Adipocyte (in vitro differentiated cells): ENCODE data around the gene AUTS2.

Source experiments
- DNase-seq: peaks from one replicate; pipeline ENCODE4 v3.0.0-alpha.2; 2015; ENCODE audit warnings: low read depth
- H3K27me3 ChIP-seq: replicated peaks from 2 replicates; pipeline ENCODE4 v1.7.0; 2013; ENCODE audit warnings: mild to moderate bottlenecking, low read length, moderate library complexity; ENCODE audit not compliant: control insufficient read depth, insufficient read depth
- H3K36me3 ChIP-seq: 2 replicates; pipeline ENCODE4 v1.7.0; 2013; ENCODE audit warnings: low read length, mild to moderate bottlenecking, moderate library complexity; ENCODE audit not compliant: control insufficient read depth, insufficient read depth, severe bottlenecking
- H3K4me1 ChIP-seq: 2 replicates; pipeline ENCODE4 v1.7.0; 2013; ENCODE audit warnings: mild to moderate bottlenecking, low read length, moderate library complexity; ENCODE audit not compliant: control insufficient read depth, insufficient read depth
- H3K4me3 ChIP-seq: 2 replicates; pipeline ENCODE4 v1.7.0; 2013; ENCODE audit warnings: mild to moderate bottlenecking, low read length, moderate library complexity
- H3K9ac ChIP-seq: 2 replicates; pipeline ENCODE4 v1.7.0; 2013; ENCODE audit warnings: mild to moderate bottlenecking, low read length, moderate library complexity
- H3K9me3 ChIP-seq: 2 replicates; pipeline ENCODE4 v1.7.0; 2013; ENCODE audit warnings: mild to moderate bottlenecking, low read length, moderate library complexity; ENCODE audit not compliant: control insufficient read depth

The AUTS2 gene

GRCh38 chr7:69832356-69832755 is 234.1 kb downstream of the AUTS2 start:
- Histone ChIP-seq H3K27me3 (no peaks in the 10 kb centered on the region), H3K36me3 (no peaks in the 10 kb centered on the region), H3K9ac (no peak overlapping the region), H3K4me3 (no peak overlapping the region), H3K9me3 (no peaks in the 10 kb centered on the region), H3K4me1 (peaks cover 3% of the 10 kb centered on the region)
- DNase-seq, result no peak

GRCh38 chr7:69833964-69834363 is 235.7 kb downstream of the AUTS2 start:
- Histone ChIP-seq H3K9me3 (no peaks in the 10 kb centered on the region), H3K9ac (no peak overlapping the region)

GRCh38 chr7:69836702-69837101 is 238.4 kb downstream of the AUTS2 start:
- no peaks in the 10 kb centered on the region for H3K9me3 ChIP-seq
- H3K4me1 ChIP-seq, result peaks cover 23% of the 10 kb centered on the region
- no peak for DNase-seq
- no peaks in the 10 kb centered on the region for H3K27me3 ChIP-seq
- no peak overlapping the region for H3K4me3 ChIP-seq
- no peaks in the 10 kb centered on the region for H3K36me3 ChIP-seq
- no peak overlapping the region for H3K9ac ChIP-seq

More at GRCh38 chr7:69833964-69834363, 235.7 kb downstream of the AUTS2 start:
- Histone ChIP-seq H3K4me1 (peaks cover 10% of the 10 kb centered on the region), H3K36me3 (no peaks in the 10 kb centered on the region), H3K27me3 (no peaks in the 10 kb centered on the region), H3K4me3 (no peak overlapping the region)
- DNase-seq, result no peak

- Histone ChIP-seq H3K36me3 (no peaks in the 10 kb centered on the region), H3K9me3 (no peaks in the 10 kb centered on the region), H3K9ac (no peak overlapping the region), H3K4me3 (no peak overlapping the region), H3K27me3 (no peaks in the 10 kb centered on the region), H3K4me1 (peaks cover 23% of the 10 kb centered on the region)
- peak; percentile 44 for DNase-seq
Observed at GRCh38 chr7:69837387-69838068, 239.3 kb downstream of the AUTS2 start.

GRCh38 chr7:69839782-69840181 is 241.5 kb downstream of the AUTS2 start:
- H3K9me3 ChIP-seq, result no peaks in the 10 kb centered on the region
- peaks cover 23% of the 10 kb centered on the region for H3K4me1 ChIP-seq
- no peaks in the 10 kb centered on the region for H3K36me3 ChIP-seq
- DNase-seq, result no peak
- H3K4me3 ChIP-seq, result no peak overlapping the region
- no peaks in the 10 kb centered on the region for H3K27me3 ChIP-seq
- H3K9ac ChIP-seq, result no peak overlapping the region

GRCh38 chr7:69840248-69840647 is 242.0 kb downstream of the AUTS2 start:
- Histone ChIP-seq H3K27me3 (no peaks in the 10 kb centered on the region), H3K36me3 (no peaks in the 10 kb centered on the region), H3K4me3 (no peak overlapping the region), H3K4me1 (peaks cover 23% of the 10 kb centered on the region), H3K9ac (no peak overlapping the region), H3K9me3 (no peaks in the 10 kb centered on the region)
- peak; percentile 27 for DNase-seq

- peaks cover 13% of the 10 kb centered on the region for H3K4me1 ChIP-seq
- H3K27me3 ChIP-seq, result no peaks in the 10 kb centered on the region
- DNase-seq, result no peak
- no peaks in the 10 kb centered on the region for H3K9me3 ChIP-seq
- H3K4me3 ChIP-seq, result no peak overlapping the region
- H3K9ac ChIP-seq, result no peak overlapping the region
- H3K36me3 ChIP-seq, result no peaks in the 10 kb centered on the region
Observed at GRCh38 chr7:69843653-69844052, 245.4 kb downstream of the AUTS2 start.

- Histone ChIP-seq H3K27me3 (no peaks in the 10 kb centered on the region), H3K9ac (no peak overlapping the region), H3K36me3 (no peaks in the 10 kb centered on the region), H3K9me3 (no peaks in the 10 kb centered on the region), H3K4me1 (peaks cover 13% of the 10 kb centered on the region), H3K4me3 (no peak overlapping the region)
- no peak for DNase-seq
Observed at GRCh38 chr7:69844264-69844868, 246.1 kb downstream of the AUTS2 start.

GRCh38 chr7:69845721-69846495 is 247.6 kb downstream of the AUTS2 start:
- H3K36me3 ChIP-seq, result no peaks in the 10 kb centered on the region
- H3K27me3 ChIP-seq, result no peaks in the 10 kb centered on the region
- H3K4me3 ChIP-seq, result no peak overlapping the region
- no peaks in the 10 kb centered on the region for H3K9me3 ChIP-seq
- no peak overlapping the region for H3K9ac ChIP-seq
- peaks cover 5% of the 10 kb centered on the region for H3K4me1 ChIP-seq
- no peak for DNase-seq

GRCh38 chr7:69847921-69848612 is 249.8 kb downstream of the AUTS2 start:
- no peak overlapping the region for H3K4me3 ChIP-seq
- H3K36me3 ChIP-seq, result no peaks in the 10 kb centered on the region
- DNase-seq, result no peak
- H3K9me3 ChIP-seq, result no peaks in the 10 kb centered on the region
- no peaks in the 10 kb centered on the region for H3K27me3 ChIP-seq
- no peaks in the 10 kb centered on the region for H3K4me1 ChIP-seq
- no peak overlapping the region for H3K9ac ChIP-seq

- H3K4me3 ChIP-seq, result no peak overlapping the region
- H3K4me1 ChIP-seq, result no peaks in the 10 kb centered on the region
- DNase-seq, result no peak
- no peaks in the 10 kb centered on the region for H3K9me3 ChIP-seq
- H3K9ac ChIP-seq, result no peak overlapping the region
- H3K36me3 ChIP-seq, result no peaks in the 10 kb centered on the region
- no peaks in the 10 kb centered on the region for H3K27me3 ChIP-seq
Observed at GRCh38 chr7:69849268-69849667, 251.0 kb downstream of the AUTS2 start.
